ENCODE measurements around the gene NLRP11. TPM values are rescaled to one million over a fixed set of nuclear protein-coding genes. Genes with fewer than 3 reads are reported as not detected.

NLRP11 gene
- total RNA-seq (2022; extraction: Qiagen RNA extraction; ENCODE audit: low read depth): 0.01 to 0.06 TPM (median 0.06 TPM) in 3 of 5 replicates, not detected in the others

DNA sequence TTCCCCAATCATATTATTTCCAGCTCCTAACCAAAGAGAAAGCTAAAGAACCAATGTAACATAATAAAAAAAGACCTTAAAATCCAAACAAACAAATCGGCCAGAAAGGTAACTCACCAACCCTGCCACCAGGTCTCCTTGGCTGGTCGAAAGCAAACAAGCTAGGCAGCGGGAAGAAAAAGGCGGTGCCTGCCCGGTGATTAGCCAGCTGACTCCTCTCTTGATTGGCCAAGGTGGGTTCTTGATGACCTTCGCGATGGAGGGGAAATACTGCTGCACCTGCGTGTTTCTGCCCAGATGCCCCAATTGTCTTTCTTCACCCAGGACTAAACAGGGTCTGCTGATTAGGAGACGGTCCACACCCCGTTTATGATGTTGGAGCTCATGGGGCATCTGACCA lies at the start of gene NLRP11:
TSS of gene NLRP11 (minus strand) at position 154 of the 400 bp plus-strand sequence. CDS start 13,825 bp downstream, outside the sequence.

DNA sequence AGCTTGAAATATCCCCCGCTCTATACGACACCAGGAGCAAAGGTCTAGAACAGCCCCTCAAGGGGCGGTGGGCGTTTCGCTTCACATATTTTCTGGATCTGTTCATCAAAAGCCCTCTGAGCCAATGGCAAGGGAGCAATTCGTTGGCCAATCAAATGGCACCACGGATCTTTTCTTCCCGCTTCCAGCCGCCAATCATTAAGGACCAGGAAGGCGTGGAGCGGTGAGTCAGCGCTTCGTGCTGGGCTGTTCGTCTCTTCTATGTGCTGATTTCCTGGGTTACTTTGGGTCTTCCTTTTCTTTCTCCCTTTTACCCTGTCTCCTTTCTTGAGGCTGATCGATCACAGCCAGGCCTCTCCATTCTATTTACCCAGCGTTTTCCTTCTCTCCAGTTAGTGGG lies 4.5 kb upstream of the NLRP11 start, which contains the start of gene NLRP4:
TSS of gene NLRP4 (plus strand) at position 201 of the 400 bp plus-strand sequence. CDS start 15,541 bp downstream, outside the sequence.

DNA sequence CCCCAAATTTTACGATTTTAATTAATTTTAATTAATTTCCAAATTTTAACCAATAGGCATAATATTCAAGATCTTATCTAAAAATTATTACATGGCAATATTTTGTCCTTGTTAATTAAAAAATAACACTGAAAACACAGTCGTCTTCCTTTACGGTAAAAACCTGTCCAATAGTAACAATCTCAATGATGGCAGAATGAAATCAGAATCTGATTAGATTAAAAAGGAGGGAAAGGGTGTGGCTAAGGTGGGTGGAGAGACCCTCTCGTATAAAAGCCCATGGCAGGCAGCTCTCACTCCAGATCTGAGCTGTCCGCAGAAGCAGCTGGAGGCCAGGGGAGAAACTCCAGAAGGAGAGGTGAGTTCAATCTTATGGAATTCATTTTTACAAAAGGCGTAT lies 63.0 kb downstream of the NLRP11 start, which contains the start of gene RFPL4AL1:
TSS of gene RFPL4AL1 (plus strand) at position 301 of the 400 bp plus-strand sequence. CDS start 2,687 bp downstream, outside the sequence.

DNA sequence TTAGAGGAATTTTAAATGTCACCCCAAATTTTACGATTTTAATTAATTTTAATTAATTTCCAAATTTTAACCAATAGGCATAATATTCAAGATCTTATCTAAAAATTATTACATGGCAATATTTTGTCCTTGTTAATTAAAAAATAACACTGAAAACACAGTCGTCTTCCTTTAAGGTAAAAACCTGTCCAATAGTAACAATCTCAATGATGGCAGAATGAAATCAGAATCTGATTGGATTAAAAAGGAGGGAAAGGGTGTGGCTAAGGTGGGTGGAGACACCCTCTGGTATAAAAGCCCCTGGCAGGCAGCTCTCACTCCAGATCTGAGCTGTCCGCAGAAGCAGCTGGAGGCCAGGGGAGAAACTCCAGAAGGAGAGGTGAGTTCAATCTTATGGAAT lies 73.0 kb downstream of the NLRP11 start, which contains the start of gene RFPL4A:
TSS of gene RFPL4A (plus strand) at position 301 of the 400 bp plus-strand sequence. CDS start 2,704 bp downstream, outside the sequence.

DNA sequence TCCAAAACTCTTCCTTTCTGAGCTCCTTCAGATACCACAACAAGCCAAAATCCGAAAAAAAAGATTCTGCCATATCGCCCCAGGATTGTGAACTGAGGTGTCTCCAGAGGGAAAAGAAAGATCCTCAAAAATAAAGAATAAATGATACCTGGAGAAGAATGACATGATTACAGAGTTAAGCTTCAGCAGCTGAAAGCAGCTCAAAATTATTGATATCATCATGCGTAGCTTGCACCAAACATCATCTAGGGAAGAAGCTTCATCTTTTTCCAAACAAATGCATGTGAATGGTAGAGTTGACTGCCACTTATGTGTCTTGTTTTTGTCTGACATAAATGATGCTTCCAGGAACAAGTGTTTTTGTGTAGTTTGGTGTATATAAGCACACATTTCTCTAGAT lies 93.5 kb downstream of the NLRP11 start, which contains the start of gene NLRP9:
TSS of gene NLRP9 (minus strand) at position 101 of the 400 bp plus-strand sequence. CDS start at position 73, 28 bp downstream.

Other genes with a start within 250 kb of the NLRP11 start
- 17.5 to 27.0 TPM (median 25.5 TPM) in 5 replicates for gene FIZ1, start 232.5 kb downstream of the NLRP11 start, total RNA-seq (2022; extraction: Qiagen RNA extraction; ENCODE audit: low read depth)
- gene ZNF524, start 231.7 kb downstream of the NLRP11 start, total RNA-seq (2022; extraction: Qiagen RNA extraction; ENCODE audit: low read depth): 14.0 to 19.4 TPM (median 18.4 TPM) in 5 replicates
- gene ZNF865, start 226.4 kb downstream of the NLRP11 start, total RNA-seq (2022; extraction: Qiagen RNA extraction; ENCODE audit: low read depth): 7.9 to 14.8 TPM (median 13.3 TPM) in 5 replicates
- 5.4 to 6.6 TPM (median 6.3 TPM) in 5 replicates for gene ZNF784, start 207.4 kb downstream of the NLRP11 start, total RNA-seq (2022; extraction: Qiagen RNA extraction; ENCODE audit: low read depth)
- gene ZNF580, start 191.0 kb downstream of the NLRP11 start, total RNA-seq (2022; extraction: Qiagen RNA extraction; ENCODE audit: low read depth): 26.5 to 52.4 TPM (median 49.1 TPM) in 5 replicates
- gene ZNF581, start 188.3 kb downstream of the NLRP11 start, total RNA-seq (2022; extraction: Qiagen RNA extraction; ENCODE audit: low read depth): 37.0 to 52.7 TPM (median 49.4 TPM) in 5 replicates
- 12.2 to 19.1 TPM (median 18.1 TPM) in 5 replicates for gene CCDC106, start 183.8 kb downstream of the NLRP11 start, total RNA-seq (2022; extraction: Qiagen RNA extraction; ENCODE audit: low read depth)
- 266 to 326 TPM (median 309 TPM) in 5 replicates for gene U2AF2, start 177.0 kb downstream of the NLRP11 start, total RNA-seq (2022; extraction: Qiagen RNA extraction; ENCODE audit: low read depth)
- 126 to 209 TPM (median 205 TPM) in 5 replicates for gene EPN1, start 156.8 kb downstream of the NLRP11 start, total RNA-seq (2022; extraction: Qiagen RNA extraction; ENCODE audit: low read depth)
- gene NLRP9, start 93.6 kb downstream of the NLRP11 start, total RNA-seq (2022; extraction: Qiagen RNA extraction; ENCODE audit: low read depth): not detected in 5 replicates
- 0.37 to 0.58 TPM (median 0.42 TPM) in 5 replicates for gene RFPL4A, start 72.9 kb downstream of the NLRP11 start, total RNA-seq (2022; extraction: Qiagen RNA extraction; ENCODE audit: low read depth)
- gene RFPL4AL1, start 62.9 kb downstream of the NLRP11 start, total RNA-seq (2022; extraction: Qiagen RNA extraction; ENCODE audit: low read depth): not detected in 5 replicates
- gene NLRP4, start 4.5 kb upstream of the NLRP11 start, total RNA-seq (2022; extraction: Qiagen RNA extraction; ENCODE audit: low read depth): not detected in 5 replicates
- gene NLRP13, start 100.3 kb upstream of the NLRP11 start, total RNA-seq (2022; extraction: Qiagen RNA extraction; ENCODE audit: low read depth): not detected in 5 replicates
- gene NLRP8, start 115.8 kb upstream of the NLRP11 start, total RNA-seq (2022; extraction: Qiagen RNA extraction; ENCODE audit: low read depth): not detected in 5 replicates
- not detected in 5 replicates for gene NLRP5, start 154.8 kb upstream of the NLRP11 start, total RNA-seq (2022; extraction: Qiagen RNA extraction; ENCODE audit: low read depth)

Data from A549 treated with CpdA at 1 μM for 4 hours (cell line).